ENCODE measurements around the gene APOL5.

DNA sequence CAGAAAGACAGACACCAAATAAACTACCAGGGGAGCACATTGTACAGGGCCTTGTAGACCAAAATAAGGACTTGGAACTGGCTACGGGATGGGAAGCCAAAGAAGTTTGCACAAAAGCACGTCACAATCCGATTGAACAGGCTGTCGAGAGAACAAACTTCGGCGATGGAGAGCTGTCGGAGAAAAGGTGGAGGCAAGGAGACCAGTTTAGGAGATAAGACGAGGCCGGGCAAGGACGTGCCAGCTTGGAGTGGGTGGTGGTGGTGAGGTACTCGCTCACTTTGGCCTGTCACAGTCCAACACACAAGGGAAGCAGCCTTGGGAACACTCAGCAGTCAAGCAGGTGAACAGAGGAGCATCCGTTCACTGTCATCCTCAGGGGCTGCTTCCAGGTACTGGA is 19.0 kb downstream of the APOL5 start:
- no peak for TF ChIP-seq GATA2 (IDR thresholded peaks at IDR 0.05; ENCODE audit: low read depth, low read length)
- TF ChIP-seq GATA3 (IDR thresholded peaks at IDR 0.05; ENCODE audit: low read depth, low read length), result no peak

Measured in SH-SY5Y (cell line).